ENCODE results near the gene FIZ1.

DNA sequence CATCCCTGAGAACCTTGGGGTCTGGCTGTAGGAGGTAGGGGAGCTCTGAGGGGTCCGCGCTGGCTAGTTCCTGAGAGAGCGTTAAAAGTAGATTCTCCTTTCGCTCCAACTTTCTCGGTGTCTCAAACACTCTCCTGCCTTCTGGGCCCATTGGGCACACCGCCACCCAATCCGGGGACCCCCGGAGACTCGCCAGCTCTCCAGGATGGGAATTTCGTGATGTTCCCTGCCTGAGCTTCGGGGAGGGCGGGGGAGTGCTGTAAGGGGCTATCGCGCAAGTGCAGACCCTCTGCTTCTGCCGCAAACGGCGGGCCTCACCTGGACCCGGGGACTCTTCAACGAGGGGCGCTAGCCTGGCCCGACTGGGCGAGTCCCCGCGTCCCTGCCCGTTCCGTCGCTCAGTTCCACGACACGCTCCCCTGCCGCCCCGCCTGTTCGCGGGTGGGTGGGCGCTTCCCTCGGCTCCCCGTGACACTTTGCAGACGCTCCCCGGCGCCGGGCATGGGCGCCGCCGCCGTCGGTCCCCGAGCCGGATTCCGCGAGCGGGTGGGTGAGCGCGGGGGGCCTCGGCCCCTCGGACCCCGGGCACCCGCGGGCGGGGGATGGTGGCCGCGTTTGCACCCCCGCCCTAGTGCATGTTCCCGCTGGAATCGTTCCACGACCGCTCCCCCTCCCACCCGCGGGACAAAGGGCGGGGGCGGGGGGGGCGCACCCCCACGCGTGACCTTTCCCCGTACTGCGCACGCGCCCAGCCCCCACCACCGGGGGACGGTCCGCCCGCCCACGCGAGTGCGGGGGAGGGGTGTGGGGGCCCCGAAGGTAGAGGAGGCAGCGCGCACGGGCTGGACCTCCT, 48.6 kb upstream of the FIZ1 start, which contains the start of gene CCDC106:
- TF ChIP-seq, protein P1, sequence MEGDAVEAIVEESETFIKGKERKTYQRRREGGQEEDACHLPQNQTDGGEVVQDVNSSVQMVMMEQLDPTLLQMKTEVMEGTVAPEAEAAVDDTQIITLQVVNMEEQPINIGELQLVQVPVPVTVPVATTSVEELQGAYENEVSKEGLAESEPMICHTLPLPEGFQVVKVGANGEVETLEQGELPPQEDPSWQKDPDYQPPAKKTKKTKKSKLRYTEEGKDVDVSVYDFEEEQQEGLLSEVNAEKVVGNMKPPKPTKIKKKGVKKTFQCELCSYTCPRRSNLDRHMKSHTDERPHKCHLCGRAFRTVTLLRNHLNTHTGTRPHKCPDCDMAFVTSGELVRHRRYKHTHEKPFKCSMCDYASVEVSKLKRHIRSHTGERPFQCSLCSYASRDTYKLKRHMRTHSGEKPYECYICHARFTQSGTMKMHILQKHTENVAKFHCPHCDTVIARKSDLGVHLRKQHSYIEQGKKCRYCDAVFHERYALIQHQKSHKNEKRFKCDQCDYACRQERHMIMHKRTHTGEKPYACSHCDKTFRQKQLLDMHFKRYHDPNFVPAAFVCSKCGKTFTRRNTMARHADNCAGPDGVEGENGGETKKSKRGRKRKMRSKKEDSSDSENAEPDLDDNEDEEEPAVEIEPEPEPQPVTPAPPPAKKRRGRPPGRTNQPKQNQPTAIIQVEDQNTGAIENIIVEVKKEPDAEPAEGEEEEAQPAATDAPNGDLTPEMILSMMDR (IDR thresholded peaks at IDR 0.05; ENCODE audit: insufficient read depth, low read length): no peak
- TF ChIP-seq POLR2AphosphoS5 (IDR thresholded peaks at IDR 0.05; ENCODE audit: low read depth): no peak
- no peak for TF ChIP-seq REST (IDR thresholded peaks at IDR 0.05; ENCODE audit: insufficient replicate concordance, low read depth)
- no peak for TF ChIP-seq GABPA (IDR thresholded peaks at IDR 0.05; ENCODE audit: low read depth)
